SJCRH30 (cell line): ENCODE data around the gene ZNF618. TPM values are rescaled to one million over a fixed set of nuclear protein-coding genes. Genes with fewer than 3 reads are reported as not detected.

ENCODE experiments used
- DNase-seq, 2 experiments: peaks; one replicate each; pipeline ENCODE4 v3.0.0-alpha.2; 2015 to 2020
- H3K27ac ChIP-seq: fragments of 250-450 bp; sonication (Bioruptor Pico); 2 replicates; pipeline ENCODE4 v1.5.1; 2020; ENCODE audit warnings: mild to moderate bottlenecking, moderate library complexity
- H3K27me3 ChIP-seq: fragments of 250-450 bp; sonication (Bioruptor Pico); 2 replicates; pipeline ENCODE4 v1.5.1; 2020; ENCODE audit warnings: mild to moderate bottlenecking, moderate library complexity
- H3K36me3 ChIP-seq: fragments of 250-450 bp; sonication (Bioruptor Pico); 2 replicates; pipeline ENCODE4 v1.5.1; 2020; ENCODE audit warnings: mild to moderate bottlenecking, moderate library complexity
- H3K4me1 ChIP-seq: fragments of 250-450 bp; sonication (Bioruptor Pico); 2 replicates; pipeline ENCODE4 v1.5.1; 2020; ENCODE audit warnings: mild to moderate bottlenecking, moderate library complexity
- H3K4me3 ChIP-seq: fragments of 250-450 bp; sonication (Bioruptor Pico); 2 replicates; pipeline ENCODE4 v1.5.1; 2020; ENCODE audit warnings: mild to moderate bottlenecking, moderate library complexity
- H3K9me3 ChIP-seq: fragments of 250-450 bp; sonication (Bioruptor Pico); replicated peaks from 2 replicates; pipeline ENCODE4 v1.5.1; 2020; ENCODE audit warnings: mild to moderate bottlenecking, moderate library complexity
- total RNA-seq: library from RNA; depleted of rRNA; stranded (reverse); fragments of >200 nt; shearing (Covaris generic); gene quantifications from 2 replicates; pipeline ENCODE4 v1.2.3, GENCODE V29; 2014

ZNF618 gene
- total RNA-seq, 1 experiment from 2014 or later, result 19.3 TPM

GRCh38 chr9:113873926-113874325 is 2.2 kb upstream of the ZNF618 start:
- Histone ChIP-seq H3K27ac (no peak overlapping the region), H3K36me3 (no peaks in the 10 kb centered on the region), H3K9me3 (no peaks in the 10 kb centered on the region), H3K4me1 (peaks cover 3% of the 10 kb centered on the region; the same call in 1 of the 2 replicates), H3K4me3 (no peak overlapping the region), H3K27me3 (peaks cover 7% of the 10 kb centered on the region)
- DNase-seq, result no peak

GRCh38 chr9:113875459-113876150 is 504 bp upstream of the ZNF618 start:
- Histone ChIP-seq H3K4me3 (peak overlapping the region; percentile 60), H3K27ac (no peak overlapping the region; the same call in 1 of the 2 replicates), H3K9me3 (no peaks in the 10 kb centered on the region), H3K4me1 (peaks cover 3% of the 10 kb centered on the region; the same call in 1 of the 2 replicates), H3K27me3 (peaks cover 7% of the 10 kb centered on the region), H3K36me3 (0 out of 2 replicates have a peak, but pooled peaks cover 3% of the 10 kb centered on the region)
- peak; percentile 39 to 56 for DNase-seq

DNA sequence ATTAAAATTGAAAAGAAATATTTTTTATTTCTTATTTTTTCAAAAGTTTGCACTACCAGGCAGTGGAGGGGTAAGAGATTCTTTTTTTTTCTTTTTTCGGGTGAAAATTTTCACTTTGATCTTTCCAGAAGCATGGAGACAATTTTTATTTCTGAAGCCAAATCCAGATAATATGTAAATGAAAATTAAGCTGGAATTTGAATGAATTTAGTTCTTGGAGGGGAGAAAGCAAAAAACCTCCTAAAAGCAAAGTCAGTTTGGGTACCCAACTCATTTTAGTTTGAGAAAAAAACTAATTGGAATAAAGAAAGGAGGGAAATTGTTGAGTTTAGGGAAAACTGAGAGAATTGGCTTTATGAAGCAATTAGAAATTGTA is 872 bp downstream of the ZNF618 start:
- no peak for DNase-seq
- Histone ChIP-seq H3K27me3 (peaks cover 5% of the 10 kb centered on the region), H3K36me3 (0 out of 2 replicates have a peak, but pooled peaks cover 3% of the 10 kb centered on the region), H3K4me3 (peak overlapping the region; percentile 99), H3K4me1 (peaks cover 3% of the 10 kb centered on the region; the same call in 1 of the 2 replicates), H3K9me3 (no peaks in the 10 kb centered on the region), H3K27ac (peak overlapping the region; percentile 85)

DNA sequence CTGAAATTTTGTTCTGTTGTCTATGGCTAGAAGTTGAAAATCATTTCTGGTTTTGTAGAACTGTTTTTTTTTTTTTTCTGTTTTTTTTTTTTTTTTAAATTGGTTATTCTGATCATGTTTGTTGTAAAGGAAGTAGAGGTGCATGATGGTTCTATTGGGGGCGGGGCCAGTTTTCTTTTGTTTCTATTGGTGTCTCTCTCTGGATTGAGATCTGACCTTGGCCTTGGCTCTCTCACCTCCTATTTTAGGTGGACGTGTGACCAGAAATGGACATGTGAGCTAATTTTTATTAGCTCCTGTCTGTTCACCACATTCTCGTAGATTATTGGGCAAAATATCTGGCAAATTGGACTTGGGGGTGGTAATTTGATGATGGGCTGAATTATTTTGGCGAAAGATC is 3.2 kb downstream of the ZNF618 start:
- Histone ChIP-seq H3K4me1 (peaks cover 3% of the 10 kb centered on the region; the same call in 1 of the 2 replicates), H3K4me3 (no peak overlapping the region), H3K9me3 (no peaks in the 10 kb centered on the region), H3K27me3 (peaks cover 5% of the 10 kb centered on the region), H3K36me3 (0 out of 2 replicates have a peak, but pooled peaks cover 3% of the 10 kb centered on the region), H3K27ac (no peak overlapping the region)
- no peak for DNase-seq

- H3K4me3 ChIP-seq, result no peak overlapping the region
Observed at GRCh38 chr9:113879911-113880310, 3.8 kb downstream of the ZNF618 start.

GRCh38 chr9:113882181-113882580 is 6.1 kb downstream of the ZNF618 start:
- H3K27me3 ChIP-seq, result no peaks in the 10 kb centered on the region
- no peaks in the 10 kb centered on the region for H3K9me3 ChIP-seq
- no peak overlapping the region for H3K4me3 ChIP-seq
- H3K27ac ChIP-seq, result no peak overlapping the region
- peaks cover 13% of the 10 kb centered on the region for H3K4me1 ChIP-seq
- no peak for DNase-seq
- H3K36me3 ChIP-seq, result peaks cover 3% of the 10 kb centered on the region; the same call in 1 of the 2 replicates

More at GRCh38 chr9:113879911-113880310, 3.8 kb downstream of the ZNF618 start:
- Histone ChIP-seq H3K9me3 (no peaks in the 10 kb centered on the region), H3K36me3 (0 out of 2 replicates have a peak, but pooled peaks cover 3% of the 10 kb centered on the region), H3K27me3 (peaks cover 5% of the 10 kb centered on the region), H3K4me1 (peaks cover 6% of the 10 kb centered on the region), H3K27ac (no peak overlapping the region)
- DNase-seq, result no peak

GRCh38 chr9:113882636-113883164 is 6.6 kb downstream of the ZNF618 start:
- Histone ChIP-seq H3K4me3 (no peak overlapping the region), H3K27ac (no peak overlapping the region), H3K9me3 (no peaks in the 10 kb centered on the region), H3K4me1 (peaks cover 11% of the 10 kb centered on the region), H3K36me3 (peaks cover 3% of the 10 kb centered on the region; the same call in 1 of the 2 replicates), H3K27me3 (no peaks in the 10 kb centered on the region)
- DNase-seq, result no peak

- Histone ChIP-seq H3K4me1 (peaks cover 11% of the 10 kb centered on the region; the same call in 1 of the 2 replicates), H3K9me3 (no peaks in the 10 kb centered on the region; the same call in none of the 2 replicates), H3K36me3 (peaks cover 4% of the 10 kb centered on the region; the same call in 1 of the 2 replicates), H3K4me3 (no peak overlapping the region), H3K27me3 (no peaks in the 10 kb centered on the region), H3K27ac (no peak overlapping the region)
- DNase-seq, result no peak
Observed at GRCh38 chr9:113885183-113886025, 9.3 kb downstream of the ZNF618 start.

GRCh38 chr9:113886026-113886369 is 9.9 kb downstream of the ZNF618 start:
- H3K36me3 ChIP-seq, result peaks cover 10% of the 10 kb centered on the region
- no peak overlapping the region for H3K27ac ChIP-seq
- H3K9me3 ChIP-seq, result no peaks in the 10 kb centered on the region; the same call in none of the 2 replicates
- H3K4me1 ChIP-seq, result peaks cover 11% of the 10 kb centered on the region; the same call in 1 of the 2 replicates
- DNase-seq, result no peak
- no peaks in the 10 kb centered on the region for H3K27me3 ChIP-seq
- H3K4me3 ChIP-seq, result no peak overlapping the region

DNA sequence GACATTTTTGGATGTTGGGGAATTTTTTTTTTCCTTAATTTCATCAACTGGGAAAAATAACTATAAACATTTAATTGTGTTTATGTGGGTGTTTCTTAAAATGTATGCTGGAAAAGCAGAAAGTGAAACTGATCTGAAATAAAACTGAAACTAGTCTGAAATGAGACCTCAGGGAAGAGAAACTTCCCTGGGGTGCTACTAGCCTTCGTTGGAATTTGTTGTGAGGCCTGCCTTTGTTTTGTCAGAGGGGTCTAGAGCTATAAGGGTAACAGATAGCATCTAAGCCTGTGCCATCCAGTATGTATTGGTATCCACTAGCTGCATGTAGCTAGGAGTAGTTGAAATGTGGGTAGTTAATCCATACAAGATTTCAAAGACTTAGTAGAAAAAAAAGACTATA is 10.4 kb downstream of the ZNF618 start:
- Histone ChIP-seq H3K27me3 (no peaks in the 10 kb centered on the region), H3K36me3 (peaks cover 13% of the 10 kb centered on the region), H3K27ac (no peak overlapping the region), H3K4me1 (peaks cover 11% of the 10 kb centered on the region; the same call in 1 of the 2 replicates), H3K9me3 (no peaks in the 10 kb centered on the region; the same call in none of the 2 replicates), H3K4me3 (no peak overlapping the region)
- no peak for DNase-seq

DNA sequence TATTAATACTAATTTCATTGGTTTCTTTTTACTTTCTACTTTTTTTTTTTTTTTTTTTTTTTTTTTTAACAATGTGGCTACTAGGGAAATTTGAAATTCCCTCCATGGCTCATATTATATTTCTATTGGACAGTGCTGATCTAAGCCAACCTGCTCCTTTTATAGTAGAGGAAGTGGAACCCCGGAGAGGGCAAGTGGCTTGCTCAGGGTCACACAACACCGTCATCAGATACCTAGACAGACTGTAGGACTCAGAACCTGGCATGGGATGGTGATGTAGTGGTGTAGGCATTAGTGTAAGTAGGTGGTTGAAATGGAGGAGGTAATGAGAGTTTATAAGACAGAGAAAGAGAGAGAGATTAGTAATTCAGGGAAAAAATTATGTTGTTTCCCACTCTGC is 10.8 kb downstream of the ZNF618 start:
- H3K4me1 ChIP-seq, result peaks cover 11% of the 10 kb centered on the region; the same call in 1 of the 2 replicates
- no peak overlapping the region for H3K4me3 ChIP-seq
- peaks cover 15% of the 10 kb centered on the region for H3K36me3 ChIP-seq
- no peaks in the 10 kb centered on the region for H3K27me3 ChIP-seq
- H3K9me3 ChIP-seq, result no peaks in the 10 kb centered on the region; the same call in none of the 2 replicates
- DNase-seq, result no peak
- no peak overlapping the region for H3K27ac ChIP-seq

GRCh38 chr9:113887436-113887835 is 11.3 kb downstream of the ZNF618 start:
- no peak for DNase-seq
- Histone ChIP-seq H3K27me3 (no peaks in the 10 kb centered on the region), H3K27ac (no peak overlapping the region), H3K4me3 (no peak overlapping the region), H3K9me3 (no peaks in the 10 kb centered on the region; the same call in none of the 2 replicates), H3K4me1 (peaks cover 11% of the 10 kb centered on the region; the same call in 1 of the 2 replicates), H3K36me3 (peaks cover 15% of the 10 kb centered on the region)

DNA sequence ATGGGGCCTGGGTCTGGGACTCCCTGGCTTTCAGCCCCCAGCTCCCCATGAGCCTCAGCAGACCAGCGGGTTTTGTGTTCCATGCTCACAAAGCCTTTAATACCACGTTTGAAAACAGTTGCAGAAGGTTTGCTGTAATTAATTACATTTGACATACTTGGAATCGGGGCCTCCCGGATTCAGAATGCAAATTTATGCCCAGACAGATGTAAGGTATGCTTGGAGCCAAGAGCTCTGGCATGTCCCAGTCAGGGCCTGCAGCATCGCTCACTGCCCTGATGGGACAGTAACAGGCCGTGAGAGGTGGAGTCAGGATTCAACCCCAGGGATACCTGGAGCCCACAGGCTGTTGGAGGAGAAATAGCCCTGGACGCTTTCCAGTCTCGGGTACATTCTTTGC is 12.2 kb downstream of the ZNF618 start:
- Histone ChIP-seq H3K4me1 (peaks cover 11% of the 10 kb centered on the region; the same call in 1 of the 2 replicates), H3K4me3 (no peak overlapping the region), H3K27ac (no peak overlapping the region), H3K36me3 (peaks cover 15% of the 10 kb centered on the region), H3K9me3 (no peaks in the 10 kb centered on the region; the same call in none of the 2 replicates), H3K27me3 (no peaks in the 10 kb centered on the region)
- no peak for DNase-seq

GRCh38 chr9:113888976-113889375 is 12.9 kb downstream of the ZNF618 start:
- DNase-seq, result no peak
- Histone ChIP-seq H3K4me3 (no peak overlapping the region), H3K9me3 (no peaks in the 10 kb centered on the region; the same call in none of the 2 replicates)

More at GRCh38 chr9:113888976-113889375, 12.9 kb downstream of the ZNF618 start:
- Histone ChIP-seq H3K4me1 (peaks cover 11% of the 10 kb centered on the region; the same call in 1 of the 2 replicates), H3K36me3 (peaks cover 15% of the 10 kb centered on the region), H3K27ac (no peak overlapping the region), H3K27me3 (no peaks in the 10 kb centered on the region)
